ENCODE results near the gene TRIM9.
"Not testable (repeated sequence)": the region's sequence is repeated elsewhere in the genome, so short reads cannot be mapped to it uniquely, and the experiment has no call there.

TRIM9 gene

DNA sequence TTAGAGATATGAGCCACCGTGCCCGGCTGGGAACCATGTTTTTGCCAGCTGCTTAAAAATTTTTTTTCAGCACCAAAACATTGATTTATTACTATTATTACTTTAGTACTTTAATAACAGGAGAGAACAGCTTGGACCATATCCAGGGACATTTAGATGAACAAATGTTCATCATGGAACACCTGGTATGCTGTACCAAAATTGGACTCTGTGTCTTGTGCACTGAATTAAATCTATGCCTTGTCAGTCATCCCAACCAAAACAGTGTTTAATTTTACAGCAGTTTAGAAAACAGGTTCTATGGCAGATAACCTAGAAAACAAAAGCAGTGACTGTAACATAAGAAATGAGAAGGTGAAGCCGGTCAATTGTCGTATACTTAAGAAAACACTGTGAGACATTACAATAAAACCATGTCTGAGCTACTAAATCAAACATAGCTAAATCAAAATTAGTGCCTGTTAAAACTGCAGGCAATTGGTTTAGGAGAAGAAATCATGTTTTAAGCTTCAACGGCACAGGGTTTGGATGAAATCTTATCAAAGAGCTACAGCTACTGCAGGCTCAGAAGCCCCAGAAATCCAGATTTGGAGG lies 92.4 kb downstream of the TRIM9 start:
- no peak for DNase-seq

- no peak for DNase-seq
These were observed 94.3 kb downstream of the TRIM9 start for GRCh38 chr14:51000566-51000965.

DNA sequence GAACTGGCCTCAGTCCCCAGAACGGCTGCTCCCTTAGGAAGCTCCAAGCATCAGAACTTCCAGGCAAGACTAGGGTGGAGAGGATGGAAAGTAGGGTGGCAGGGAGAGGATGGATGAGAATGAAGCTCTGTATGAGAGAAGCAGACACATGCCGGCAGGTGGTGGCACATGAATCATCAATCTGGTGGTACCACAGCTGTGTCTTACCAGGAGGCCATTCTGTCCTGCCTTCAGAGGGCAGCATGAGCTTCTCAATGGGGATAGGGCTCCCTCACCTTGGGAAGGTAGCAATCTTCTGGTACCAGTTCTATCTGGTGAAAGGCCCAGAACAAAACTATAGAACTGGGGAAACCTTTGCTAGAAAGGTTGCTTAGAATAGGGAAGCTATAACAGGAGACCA lies 95.2 kb downstream of the TRIM9 start:
- DNase-seq, result no peak

- DNase-seq, result no peak
These were observed 96.3 kb downstream of the TRIM9 start for GRCh38 chr14:50998612-50999011.

DNA sequence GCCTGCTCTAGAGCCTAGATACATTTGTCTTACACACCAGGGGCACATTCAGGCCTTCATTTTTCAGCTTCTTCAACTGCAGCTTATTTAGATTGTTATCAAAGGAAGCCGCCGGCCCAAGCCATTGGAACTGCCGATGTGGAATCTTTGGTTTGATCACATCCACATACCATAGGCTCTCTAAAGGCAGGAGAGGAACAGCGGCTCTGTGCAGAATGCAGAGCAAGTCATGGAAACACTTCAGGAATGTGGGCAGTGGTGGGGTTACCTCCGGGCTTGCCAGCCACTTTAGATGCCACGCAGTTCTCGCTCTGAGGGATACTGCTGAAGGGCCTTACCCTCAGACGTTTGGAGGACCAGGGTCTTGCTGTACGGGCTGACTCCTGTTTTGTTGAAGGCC lies 97.2 kb downstream of the TRIM9 start:
- DNase-seq, result no peak

- DNase-seq, result not testable (repeated sequence)
These were observed 100.7 kb downstream of the TRIM9 start for GRCh38 chr14:50994158-50994557.

- no peak for DNase-seq
These were observed 109.0 kb downstream of the TRIM9 start for GRCh38 chr14:50985859-50986331.

- DNase-seq, result no peak
These were observed 109.6 kb downstream of the TRIM9 start for GRCh38 chr14:50985124-50985858.

DNA sequence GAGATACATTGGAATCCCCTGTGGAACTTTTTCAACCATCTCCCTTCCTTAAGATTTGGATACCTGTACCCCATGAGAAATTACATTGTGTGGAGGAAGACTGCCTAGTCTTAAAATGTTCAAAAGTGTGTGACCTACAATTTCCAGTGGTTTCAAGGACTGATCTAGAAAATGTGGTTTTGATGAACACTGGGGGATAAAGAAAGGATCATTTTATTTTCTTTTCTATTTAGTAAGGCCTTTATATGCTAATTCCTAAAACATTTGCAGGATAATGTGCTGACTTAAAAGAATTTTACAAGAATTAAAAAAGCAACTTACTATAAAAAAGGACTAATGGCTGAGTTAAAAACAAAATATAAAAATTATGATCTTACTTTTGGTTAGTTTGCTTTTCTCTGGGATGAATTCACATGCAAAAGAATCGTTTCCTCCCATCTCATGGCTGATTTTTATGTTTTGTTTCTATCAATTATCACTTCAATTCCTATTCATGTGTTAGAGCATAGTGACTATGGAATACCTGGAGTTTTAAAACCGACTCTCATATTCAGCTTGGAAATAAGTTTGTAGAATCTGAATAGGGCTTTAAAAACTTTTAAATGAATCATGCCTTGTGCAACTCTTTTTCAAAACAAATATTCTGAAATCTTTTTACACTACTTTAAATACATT lies 110.7 kb downstream of the TRIM9 start:
- no peak for DNase-seq

DNA sequence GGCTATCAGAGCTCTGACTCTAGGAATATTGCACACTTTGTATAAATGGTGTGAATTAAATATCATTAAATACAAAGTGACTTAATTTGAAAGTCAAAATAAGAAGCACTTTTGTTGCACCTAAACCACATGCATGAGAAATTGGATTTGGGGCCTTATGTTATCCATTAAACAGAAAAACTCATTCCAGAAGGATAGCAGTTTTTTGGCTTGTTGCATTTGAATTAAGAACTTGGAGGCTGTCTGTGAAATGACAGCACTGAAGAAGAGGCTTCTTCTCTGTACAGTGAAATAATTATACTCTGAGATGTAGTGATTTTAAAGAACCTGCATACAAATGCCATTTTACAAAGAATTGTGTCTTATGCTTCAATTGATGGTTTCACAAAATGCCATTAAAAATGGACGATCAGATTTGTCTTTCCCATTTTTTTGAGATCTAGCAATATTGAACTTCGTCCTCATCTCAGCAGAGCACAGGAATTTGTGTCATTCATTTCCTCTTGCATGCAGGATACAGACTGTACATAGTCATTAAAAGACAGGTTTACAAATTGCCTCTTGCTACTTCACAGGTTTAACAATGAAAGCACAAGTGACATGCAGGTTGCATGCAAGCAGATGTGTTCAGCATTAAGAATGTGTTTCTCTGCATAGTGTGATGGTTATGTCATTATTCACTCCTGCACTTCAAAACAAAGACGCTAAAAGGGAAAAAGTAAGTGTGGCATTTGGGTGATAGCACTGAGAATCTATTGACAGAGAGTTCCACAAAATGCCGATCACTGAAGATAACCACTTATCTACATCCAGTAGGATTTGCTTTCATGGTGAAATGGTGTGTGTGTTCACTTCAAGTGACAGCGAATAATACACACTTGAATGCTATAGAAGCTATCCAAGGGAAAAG lies 114.7 kb downstream of the TRIM9 start:
- DNase-seq, result no peak

GRCh38 chr14:50978888-50979287 lies 116.0 kb downstream of the TRIM9 start:
- no peak for DNase-seq

- DNase-seq, result no peak
These were observed 116.4 kb downstream of the TRIM9 start for GRCh38 chr14:50978529-50978871.

DNA sequence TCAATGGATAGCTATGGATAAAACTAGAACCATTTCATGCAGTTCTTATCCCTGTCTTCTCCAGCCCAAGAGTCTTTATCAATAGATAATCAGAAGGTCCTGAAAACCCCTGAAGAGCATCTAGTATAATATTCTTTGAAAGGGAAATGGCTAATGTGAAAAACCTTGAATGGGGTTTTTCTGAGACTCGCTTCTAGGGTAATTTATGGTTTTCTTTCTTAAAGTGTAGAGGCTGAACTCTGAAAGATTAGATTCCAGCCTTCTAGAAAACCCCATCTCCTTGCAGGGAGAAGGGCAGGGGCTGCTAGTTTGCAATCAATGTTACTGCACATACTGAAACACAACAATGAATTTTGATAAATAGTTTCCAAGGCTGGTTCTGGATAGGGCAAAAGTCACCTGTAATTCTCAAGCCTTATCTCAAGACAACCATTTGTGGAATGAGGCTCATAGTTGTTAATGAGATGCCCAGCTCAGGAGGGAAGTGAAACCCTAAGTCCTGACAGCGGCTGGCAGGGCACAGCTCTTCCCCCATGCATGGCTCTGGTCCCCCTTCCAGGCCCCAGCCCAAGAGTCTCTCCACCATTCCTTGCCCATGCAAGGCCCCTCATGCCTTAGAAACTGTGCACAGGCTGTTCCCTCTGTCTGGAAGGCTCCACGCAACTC lies 116.9 kb downstream of the TRIM9 start:
- no peak for DNase-seq

- no peak for DNase-seq
These were observed 120.8 kb downstream of the TRIM9 start for GRCh38 chr14:50974118-50974517.

- DNase-seq, result no peak
These were observed 122.2 kb downstream of the TRIM9 start for GRCh38 chr14:50972734-50973133.

DNA sequence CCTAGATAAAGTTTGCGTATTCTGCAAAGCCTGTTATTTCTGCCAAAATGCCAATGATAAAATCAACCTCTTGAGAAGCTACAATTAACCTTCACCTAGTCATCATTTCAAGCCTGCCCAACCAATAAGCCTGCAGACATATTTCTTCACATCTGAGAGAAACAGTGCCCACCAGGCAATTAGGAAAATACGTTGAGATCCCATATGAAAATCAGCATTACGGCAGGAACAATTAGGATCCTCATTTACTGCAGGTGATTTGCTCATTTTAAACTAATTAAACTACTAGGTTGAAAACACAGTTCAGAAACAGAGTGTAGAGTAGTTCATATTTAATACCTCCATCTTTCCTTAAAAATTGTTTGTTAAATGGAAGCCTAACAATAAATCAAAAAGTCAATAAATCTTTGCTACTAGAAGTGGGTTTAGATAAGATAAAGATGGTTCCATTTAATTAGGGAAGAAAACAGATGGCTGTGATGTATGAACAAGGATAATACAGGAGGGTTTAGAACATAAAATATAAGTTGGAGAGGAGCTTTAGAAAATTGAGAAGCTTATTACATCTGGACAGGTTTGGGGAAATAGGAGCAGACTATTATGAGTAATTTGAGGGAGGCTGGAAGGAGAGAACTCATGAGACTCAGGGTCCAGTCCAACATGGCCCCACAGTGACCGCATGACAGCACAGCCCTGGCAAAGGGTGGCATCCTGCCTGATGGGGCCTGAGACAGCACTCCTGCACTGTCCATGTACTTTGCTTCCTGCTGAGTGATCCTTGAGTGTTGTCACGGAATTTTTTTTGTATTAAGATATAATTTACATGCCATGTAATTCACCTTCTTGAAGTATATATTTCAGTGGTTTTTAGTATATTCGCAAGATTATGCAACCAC lies 123.8 kb downstream of the TRIM9 start:
- DNase-seq, result no peak

- DNase-seq, result no peak
These were observed 127.1 kb downstream of the TRIM9 start for GRCh38 chr14:50967790-50968189.

GRCh38 chr14:50967103-50967502 lies 127.8 kb downstream of the TRIM9 start:
- DNase-seq, result no peak

GRCh38 chr14:50964683-50965390 lies 130.1 kb downstream of the TRIM9 start:
- no peak for DNase-seq

GRCh38 chr14:50963919-50964318 lies 131.0 kb downstream of the TRIM9 start:
- DNase-seq, result no peak

Data from T-helper 2 cell (primary cell).